DOHH2 (cell line): Measurements from ENCODE around the gene TPX2.

Experiments
- EZH2phosphoT487 ChIP-seq: fragments of 200-600 bp; sonication (generic); IDR thresholded peaks from 2 replicates; pipeline ENCODE4 v1.6.1; 2017; ENCODE audit warnings: borderline replicate concordance, mild to moderate bottlenecking, antibody characterized with exemption, low read length, moderate library complexity, mixed read lengths
- TF ChIP-seq, protein P1 (sequence below): fragments of 200-600 bp; sonication (generic); IDR thresholded peaks from one replicate; pipeline ENCODE4 v1.5.1; 2014; ENCODE audit warnings: antibody characterized with exemption, mild to moderate bottlenecking, low read depth, low read length; ENCODE audit not compliant: poor library complexity, severe bottlenecking

- TF ChIP-seq, protein P1, sequence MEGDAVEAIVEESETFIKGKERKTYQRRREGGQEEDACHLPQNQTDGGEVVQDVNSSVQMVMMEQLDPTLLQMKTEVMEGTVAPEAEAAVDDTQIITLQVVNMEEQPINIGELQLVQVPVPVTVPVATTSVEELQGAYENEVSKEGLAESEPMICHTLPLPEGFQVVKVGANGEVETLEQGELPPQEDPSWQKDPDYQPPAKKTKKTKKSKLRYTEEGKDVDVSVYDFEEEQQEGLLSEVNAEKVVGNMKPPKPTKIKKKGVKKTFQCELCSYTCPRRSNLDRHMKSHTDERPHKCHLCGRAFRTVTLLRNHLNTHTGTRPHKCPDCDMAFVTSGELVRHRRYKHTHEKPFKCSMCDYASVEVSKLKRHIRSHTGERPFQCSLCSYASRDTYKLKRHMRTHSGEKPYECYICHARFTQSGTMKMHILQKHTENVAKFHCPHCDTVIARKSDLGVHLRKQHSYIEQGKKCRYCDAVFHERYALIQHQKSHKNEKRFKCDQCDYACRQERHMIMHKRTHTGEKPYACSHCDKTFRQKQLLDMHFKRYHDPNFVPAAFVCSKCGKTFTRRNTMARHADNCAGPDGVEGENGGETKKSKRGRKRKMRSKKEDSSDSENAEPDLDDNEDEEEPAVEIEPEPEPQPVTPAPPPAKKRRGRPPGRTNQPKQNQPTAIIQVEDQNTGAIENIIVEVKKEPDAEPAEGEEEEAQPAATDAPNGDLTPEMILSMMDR: no peak
- no peak for TF ChIP-seq EZH2phosphoT487
Measured at GRCh38 chr20:31808481-31808880, 69.4 kb downstream of the TPX2 start.
